ENCODE data around the gene LINGO1.

- TF ChIP-seq CTCF (IDR thresholded peaks at IDR 0.05) (no peak), POLR2A (IDR thresholded peaks at IDR 0.05) (no peak)
Observed at GRCh38 chr15:77626002-77626401, 6.7 kb downstream of the LINGO1 start.
